ENCODE data around the gene COA6. TPM values are rescaled to one million over a fixed set of nuclear protein-coding genes. Genes with fewer than 3 reads are reported as not detected.

Gene COA6, protein sequence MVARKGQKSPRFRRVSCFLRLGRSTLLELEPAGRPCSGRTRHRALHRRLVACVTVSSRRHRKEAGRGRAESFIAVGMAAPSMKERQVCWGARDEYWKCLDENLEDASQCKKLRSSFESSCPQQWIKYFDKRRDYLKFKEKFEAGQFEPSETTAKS
- 67.7 and 68.3 TPM in 2 replicates for total RNA-seq

DNA sequence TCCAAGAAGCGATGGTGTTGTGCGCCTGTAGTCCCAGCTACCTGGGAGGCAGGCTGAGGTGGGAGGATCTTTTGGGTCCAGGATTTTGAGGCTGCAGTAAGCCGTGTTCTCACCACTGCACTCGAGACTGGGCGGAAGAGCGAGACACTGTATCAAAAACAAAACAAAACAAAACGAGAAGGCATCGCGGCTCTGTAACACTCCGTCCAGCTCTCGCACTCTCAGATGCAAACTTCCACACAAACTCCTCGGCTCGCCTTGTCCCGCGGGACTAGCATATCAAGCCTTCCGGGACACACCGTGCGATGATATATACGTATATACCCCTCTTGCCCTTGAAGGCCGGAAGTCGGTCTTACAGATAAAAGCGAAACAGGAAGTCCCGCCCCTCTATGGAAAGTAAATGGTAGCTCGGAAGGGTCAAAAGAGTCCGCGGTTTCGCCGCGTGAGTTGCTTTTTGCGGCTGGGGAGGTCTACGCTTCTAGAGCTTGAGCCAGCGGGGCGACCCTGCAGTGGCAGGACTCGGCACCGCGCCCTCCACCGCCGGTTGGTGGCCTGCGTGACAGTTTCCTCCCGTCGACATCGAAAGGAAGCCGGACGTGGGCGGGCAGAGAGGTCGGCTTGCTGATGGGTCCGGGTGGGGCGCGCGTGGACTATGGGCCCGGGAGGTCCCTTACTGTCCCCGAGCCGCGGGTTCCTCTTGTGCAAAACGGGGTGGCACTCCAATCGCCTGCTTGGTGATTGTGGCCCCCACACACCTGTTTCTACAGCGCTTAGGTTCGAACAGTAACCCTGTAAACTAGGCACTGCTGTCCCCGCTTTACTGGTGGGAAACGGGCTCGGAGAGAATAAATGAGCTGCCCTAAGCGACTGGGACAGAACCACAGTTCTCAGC is at the start of gene COA6:
Gene COA6 (plus strand): TSS at position 393 of the 895 bp plus-strand sequence. CDS start 11 bp downstream, at position 404.
- peaks cover 40% of the 10 kb centered on the region for H3K36me3 Mint-ChIP-seq (ENCODE audit: low read depth)
- DNase-seq: peak; percentile 96

DNA sequence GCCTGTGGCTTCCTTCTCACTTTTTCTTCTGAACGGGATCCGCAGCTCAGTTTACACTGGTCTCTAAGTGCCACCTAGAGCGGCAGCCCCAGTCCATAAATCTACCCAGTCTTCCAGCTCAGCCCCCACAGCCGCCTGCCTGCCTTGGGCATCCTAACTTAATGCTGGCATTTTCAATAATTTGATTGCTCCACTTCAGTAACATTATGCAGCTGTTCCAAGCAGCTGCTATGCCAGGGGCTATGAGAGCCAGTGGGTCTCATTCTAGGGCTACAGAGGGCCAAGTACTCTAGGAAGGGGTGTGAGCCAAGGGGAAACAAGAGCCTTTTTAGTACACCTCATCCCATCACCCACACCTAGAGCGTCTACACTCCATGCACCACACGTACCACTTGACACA is 48.4 kb upstream of the COA6 start:
- H3K27me3 Mint-ChIP-seq: peaks cover 14% of the 10 kb centered on the region
- H3K27ac Mint-ChIP-seq: no peak overlapping the region
- intact Hi-C loops (cut with micrococcal nuclease): loop anchor here (5.0 kb wide), 1 partner anchor 173 kb away; no protein-coding TSS in a partner anchor
- DNase-seq: no peak
- H3K4me3 Mint-ChIP-seq: no peak overlapping the region
- H3K9me3 Mint-ChIP-seq: no peaks in the 10 kb centered on the region
- H3K4me1 Mint-ChIP-seq: peaks cover 22% of the 10 kb centered on the region
- H3K36me3 Mint-ChIP-seq (ENCODE audit: low read depth): peaks cover 2% of the 10 kb centered on the region

More for the DNA sequence above, at the start of gene COA6:
- peaks cover 2% of the 10 kb centered on the region for H3K27me3 Mint-ChIP-seq
- peaks cover 47% of the 10 kb centered on the region for H3K4me1 Mint-ChIP-seq
- intact Hi-C loops (cut with micrococcal nuclease): loop anchor here (1.0 to 5.0 kb wide), 6 partner anchors 16 to 954 kb away; partner anchors contain the start of genes ARID4B and GGPS1
- no peaks in the 10 kb centered on the region for H3K9me3 Mint-ChIP-seq
- peak within 1 kb of the TSS; percentile 95 for H3K4me3 Mint-ChIP-seq
- H3K27ac Mint-ChIP-seq: peak within 1 kb of the TSS; percentile 100

DNA sequence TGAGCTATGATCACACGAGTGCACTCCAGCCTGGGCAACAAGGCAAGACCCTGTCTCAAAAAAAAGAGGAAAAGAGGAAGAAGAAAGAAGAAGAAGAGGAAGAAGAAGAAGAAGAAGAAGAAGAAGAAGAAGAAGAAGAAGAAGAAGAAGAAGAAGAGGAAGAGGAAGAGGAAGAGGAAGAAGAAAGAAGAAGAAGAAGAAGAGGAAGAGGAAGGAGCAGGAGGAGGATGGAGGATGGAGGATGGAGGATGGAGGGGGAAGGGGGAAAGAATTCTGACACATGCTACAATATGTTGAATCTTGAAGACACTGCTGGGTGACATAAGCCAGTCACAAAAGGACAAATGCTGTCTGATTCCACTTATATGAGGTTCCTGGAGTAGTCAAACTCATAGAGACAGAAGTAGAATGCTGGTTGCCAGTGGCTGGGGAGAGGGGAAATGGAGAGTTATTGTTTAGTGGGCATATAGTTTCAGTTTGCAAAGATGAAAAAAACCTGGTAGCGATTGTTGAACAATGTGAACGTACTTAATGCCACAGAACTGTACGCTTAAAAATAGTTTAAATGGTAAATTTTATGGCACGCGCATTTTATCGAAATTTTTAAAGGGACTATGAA is 47.3 kb upstream of the COA6 start:
- H3K4me1 Mint-ChIP-seq: peaks cover 22% of the 10 kb centered on the region
- no peak for DNase-seq
- H3K9me3 Mint-ChIP-seq: no peaks in the 10 kb centered on the region
- peak overlapping the region; percentile 74 for H3K27ac Mint-ChIP-seq
- H3K36me3 Mint-ChIP-seq (ENCODE audit: low read depth): peaks cover 2% of the 10 kb centered on the region
- intact Hi-C loops (cut with micrococcal nuclease): loop anchor here (1.0 to 5.0 kb wide), 3 partner anchors 47 to 212 kb away; partner anchors contain the start of gene COA6
- peak overlapping the region; percentile 84 for H3K4me3 Mint-ChIP-seq
- peaks cover 15% of the 10 kb centered on the region for H3K27me3 Mint-ChIP-seq

DNA sequence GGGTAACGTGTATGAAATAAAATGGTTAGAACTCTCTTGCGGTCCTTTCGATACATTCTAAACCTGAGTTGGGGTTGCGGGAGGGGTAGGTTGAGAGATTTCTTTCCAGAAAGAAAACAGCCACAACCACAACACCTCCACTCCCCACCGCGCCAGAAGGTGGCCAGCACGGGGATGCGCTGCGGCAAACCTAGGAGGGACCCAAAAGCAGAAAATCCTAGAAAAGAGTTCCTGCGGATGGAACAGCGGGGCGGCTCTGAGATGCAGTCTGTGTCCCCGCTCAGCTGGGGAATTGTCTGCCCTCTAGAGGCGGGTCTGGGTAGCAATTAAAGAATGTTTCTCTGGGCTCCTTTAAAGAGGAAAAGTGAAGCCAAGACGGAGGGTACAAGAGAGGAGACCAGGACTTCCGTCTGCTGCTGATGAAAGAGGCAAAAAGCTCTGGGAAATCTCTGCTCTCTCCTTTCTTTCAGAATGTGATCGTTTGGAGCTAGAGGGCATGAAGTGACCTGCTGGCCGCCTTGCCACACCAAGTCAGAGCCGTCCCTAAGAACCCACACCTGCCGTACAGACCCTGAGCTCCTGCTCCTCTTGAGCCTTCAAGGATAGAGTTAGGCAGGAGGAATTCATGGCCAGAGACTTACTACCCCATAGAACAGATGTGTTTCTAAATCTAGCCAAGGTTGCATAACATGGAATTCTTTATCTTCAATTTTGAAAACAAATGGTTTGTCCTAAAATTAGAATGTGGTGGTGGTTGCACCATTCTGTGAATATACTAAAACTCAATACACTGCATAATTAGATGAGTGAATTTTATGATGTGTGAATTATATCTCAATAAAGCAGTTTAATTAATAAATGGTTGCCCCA is 46.5 kb upstream of the COA6 start:
- Mint-ChIP-seq H3K36me3 (ENCODE audit: low read depth) (peaks cover 2% of the 10 kb centered on the region), H3K27me3 (peaks cover 22% of the 10 kb centered on the region), H3K9me3 (no peaks in the 10 kb centered on the region), H3K4me1 (peaks cover 22% of the 10 kb centered on the region), H3K27ac (peak overlapping the region; percentile 74), H3K4me3 (peak overlapping the region; percentile 84)
- intact Hi-C loops (cut with micrococcal nuclease): loop anchor here (1.0 to 5.0 kb wide), 3 partner anchors 46 to 212 kb away; partner anchors contain the start of gene COA6
- DNase-seq: peak; percentile 91

DNA sequence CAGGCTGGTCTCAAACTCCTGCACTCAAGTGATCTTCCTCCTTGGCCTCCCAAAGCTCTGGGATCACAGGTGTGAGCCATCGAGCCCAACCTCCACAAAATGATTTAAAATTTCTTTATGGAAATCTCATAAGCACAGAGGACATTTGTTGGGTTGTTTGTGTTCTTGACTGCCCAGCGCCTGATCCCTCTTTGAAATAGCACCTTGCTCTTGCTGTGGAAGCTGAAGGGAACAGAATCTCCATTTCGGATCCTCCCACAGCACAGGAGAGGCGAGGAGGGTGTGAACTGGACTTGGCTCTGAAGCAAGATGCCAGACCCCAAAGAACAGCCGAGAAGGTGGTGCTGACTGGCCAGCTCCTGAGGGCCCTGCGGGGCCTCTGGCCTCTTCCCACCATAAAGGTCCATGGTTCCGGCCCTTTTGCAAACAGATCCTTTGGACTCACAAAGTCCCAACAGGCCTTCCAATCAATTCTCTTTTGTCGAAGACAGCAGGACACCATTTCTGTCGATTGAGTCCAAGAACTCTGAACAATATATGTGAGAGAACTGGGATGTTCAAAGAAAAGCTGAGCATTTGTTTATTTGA is 45.6 kb upstream of the COA6 start:
- peaks cover 2% of the 10 kb centered on the region for H3K36me3 Mint-ChIP-seq (ENCODE audit: low read depth)
- no peak overlapping the region for H3K27ac Mint-ChIP-seq
- no peak overlapping the region for H3K4me3 Mint-ChIP-seq
- intact Hi-C loops (cut with micrococcal nuclease): loop anchor here (2.0 to 5.0 kb wide), 2 partner anchors 45 to 175 kb away; partner anchors contain the start of gene COA6
- H3K4me1 Mint-ChIP-seq: peaks cover 22% of the 10 kb centered on the region
- DNase-seq: peak; percentile 46
- no peaks in the 10 kb centered on the region for H3K9me3 Mint-ChIP-seq
- H3K27me3 Mint-ChIP-seq: peaks cover 30% of the 10 kb centered on the region

DNA sequence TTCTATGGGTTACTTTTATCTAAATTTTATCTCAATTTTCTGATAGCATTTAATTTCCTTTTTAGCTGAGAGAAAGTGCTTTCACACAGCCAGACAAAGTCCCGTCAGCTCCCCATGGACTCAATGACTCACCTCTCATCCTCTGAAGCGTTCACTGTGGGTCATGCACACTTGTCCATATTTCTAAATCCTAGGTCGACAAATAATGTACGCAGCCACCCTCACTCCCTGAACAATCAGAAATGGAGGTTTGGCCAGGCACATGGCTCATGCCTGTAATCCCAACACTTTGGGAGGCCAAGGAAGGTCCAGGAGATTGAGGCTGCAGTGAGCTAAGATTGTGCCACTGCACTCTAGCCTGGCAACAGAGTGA is 42.4 kb upstream of the COA6 start:
- Mint-ChIP-seq H3K36me3 (ENCODE audit: low read depth) (peaks cover 2% of the 10 kb centered on the region), H3K27ac (no peak overlapping the region), H3K4me3 (no peak overlapping the region), H3K27me3 (peaks cover 29% of the 10 kb centered on the region), H3K4me1 (peaks cover 11% of the 10 kb centered on the region), H3K9me3 (no peaks in the 10 kb centered on the region)
- intact Hi-C loops (cut with micrococcal nuclease): no loop called here
- DNase-seq: peak; percentile 43

DNA sequence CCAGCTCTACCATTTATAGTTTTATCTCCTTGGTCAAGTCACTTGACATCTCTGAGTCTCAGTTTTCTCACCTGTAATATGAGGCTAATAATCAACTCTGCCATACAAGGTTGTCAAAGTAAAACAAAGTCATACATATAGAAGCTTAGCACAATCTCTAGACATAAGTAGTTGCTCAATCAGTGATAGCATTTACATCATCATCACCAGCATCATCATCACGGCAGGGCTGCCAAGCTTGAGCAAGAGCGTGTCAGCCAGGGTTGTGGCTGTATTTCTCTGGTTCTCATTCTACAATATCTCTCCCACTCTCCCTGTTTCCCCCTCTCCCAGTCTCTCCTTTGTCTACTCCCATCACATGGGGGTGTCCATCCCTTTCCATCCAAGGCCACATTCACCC is 41.7 kb upstream of the COA6 start:
- Mint-ChIP-seq H3K4me3 (no peak overlapping the region), H3K27ac (no peak overlapping the region)

DNA sequence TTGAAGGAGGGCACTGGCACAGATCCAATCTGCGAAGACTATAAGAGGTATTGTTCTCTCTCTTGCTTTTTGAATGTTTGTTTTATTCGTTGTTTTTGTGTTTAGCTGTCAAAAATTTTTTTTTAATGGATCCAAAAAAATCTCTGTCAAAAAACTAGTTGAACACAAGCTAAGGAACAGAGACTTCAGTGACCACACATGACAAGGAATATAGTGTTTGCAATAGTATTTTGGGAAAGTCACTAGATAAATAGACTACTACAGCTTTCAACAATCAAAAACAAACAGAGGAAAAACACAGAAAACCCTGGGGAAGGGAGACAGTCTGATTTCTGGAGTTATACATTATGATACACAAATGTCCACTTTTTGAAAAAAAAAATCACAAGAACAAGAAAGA is 36.9 kb upstream of the COA6 start:
- Mint-ChIP-seq H3K36me3 (ENCODE audit: low read depth) (no peaks in the 10 kb centered on the region), H3K27ac (no peak overlapping the region), H3K27me3 (peaks cover 56% of the 10 kb centered on the region), H3K4me1 (no peaks in the 10 kb centered on the region), H3K9me3 (peaks cover 10% of the 10 kb centered on the region), H3K4me3 (no peak overlapping the region)
- intact Hi-C loops (cut with micrococcal nuclease): no loop called here
- no peak for DNase-seq

More for the DNA sequence above, 41.7 kb upstream of the COA6 start:
- Mint-ChIP-seq H3K9me3 (peaks cover 2% of the 10 kb centered on the region), H3K36me3 (ENCODE audit: low read depth) (no peaks in the 10 kb centered on the region), H3K4me1 (peaks cover 4% of the 10 kb centered on the region), H3K27me3 (peaks cover 32% of the 10 kb centered on the region)
- DNase-seq: peak; percentile 37
- intact Hi-C loops (cut with micrococcal nuclease): no loop called here

DNA sequence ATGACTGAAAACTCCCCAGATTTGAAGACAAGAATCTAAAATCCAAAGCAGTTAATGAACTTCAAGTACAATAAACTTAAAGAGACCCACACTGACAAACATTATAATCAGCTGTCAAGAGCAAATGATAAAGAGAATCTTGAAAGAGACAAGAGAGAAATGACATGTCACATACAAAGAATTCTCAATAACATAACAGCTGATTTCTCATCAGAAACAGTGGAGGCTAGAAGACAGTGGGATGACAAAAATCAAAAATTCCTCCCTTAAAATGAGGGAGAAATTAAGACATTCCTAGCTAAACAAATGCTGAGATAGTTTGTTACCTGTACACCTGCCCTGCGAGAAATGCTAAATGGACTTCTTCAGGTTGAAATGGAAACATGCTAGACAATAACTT is 36.0 kb upstream of the COA6 start:
- Mint-ChIP-seq H3K4me3 (no peak overlapping the region), H3K9me3 (peaks cover 10% of the 10 kb centered on the region), H3K4me1 (no peaks in the 10 kb centered on the region), H3K36me3 (ENCODE audit: low read depth) (no peaks in the 10 kb centered on the region), H3K27me3 (peaks cover 51% of the 10 kb centered on the region), H3K27ac (no peak overlapping the region)
- no peak for DNase-seq
- intact Hi-C loops (cut with micrococcal nuclease): no loop called here

DNA sequence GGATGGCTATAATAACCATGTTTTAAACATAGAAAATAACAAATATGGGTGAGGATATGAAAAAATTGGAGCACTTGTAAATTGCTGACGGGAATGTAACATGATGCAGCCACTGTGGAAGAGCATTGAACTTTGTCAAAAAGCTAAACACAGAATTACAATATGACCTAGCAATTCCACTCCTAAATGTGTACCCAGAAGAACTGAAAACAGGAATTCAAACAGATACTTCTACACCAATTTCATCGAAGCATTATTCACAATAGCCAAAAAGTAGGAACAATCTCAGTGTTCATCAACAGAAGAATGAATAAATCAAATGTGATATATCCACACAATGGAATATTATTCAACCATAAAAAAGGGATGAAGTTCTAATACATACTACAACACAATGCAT is 32.7 kb upstream of the COA6 start:
- H3K27me3 Mint-ChIP-seq: peaks cover 44% of the 10 kb centered on the region
- no peak overlapping the region for H3K27ac Mint-ChIP-seq
- DNase-seq: no peak
- no peaks in the 10 kb centered on the region for H3K4me1 Mint-ChIP-seq
- no peaks in the 10 kb centered on the region for H3K36me3 Mint-ChIP-seq (ENCODE audit: low read depth)
- intact Hi-C loops (cut with micrococcal nuclease): no loop called here
- no peak overlapping the region for H3K4me3 Mint-ChIP-seq
- H3K9me3 Mint-ChIP-seq: peaks cover 10% of the 10 kb centered on the region

DNA sequence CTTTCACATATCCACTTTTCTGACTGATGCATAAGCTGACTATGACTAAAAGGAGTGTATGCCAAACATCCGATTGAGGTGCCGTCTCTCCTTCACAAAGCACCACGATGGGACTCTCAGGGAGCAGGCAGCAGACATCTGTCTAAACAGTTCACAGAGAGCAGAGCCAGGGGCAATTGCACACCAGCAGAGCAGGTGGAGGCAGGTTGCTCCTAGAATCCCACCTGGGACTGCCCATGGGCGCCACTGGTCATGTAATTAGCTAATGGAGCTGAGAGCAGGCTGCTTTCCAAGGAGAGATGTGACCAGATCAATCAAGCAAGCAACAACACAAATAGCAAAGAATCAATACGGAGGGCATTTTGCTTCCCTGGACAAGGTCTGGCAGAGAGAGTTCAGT is 30.5 kb upstream of the COA6 start:
- H3K27me3 Mint-ChIP-seq: peaks cover 28% of the 10 kb centered on the region
- H3K9me3 Mint-ChIP-seq: no peaks in the 10 kb centered on the region
- no peaks in the 10 kb centered on the region for H3K36me3 Mint-ChIP-seq (ENCODE audit: low read depth)
- no peaks in the 10 kb centered on the region for H3K4me1 Mint-ChIP-seq
- intact Hi-C loops (cut with micrococcal nuclease): no loop called here
- DNase-seq: peak; percentile 53
- no peak overlapping the region for H3K27ac Mint-ChIP-seq
- H3K4me3 Mint-ChIP-seq: no peak overlapping the region

DNA sequence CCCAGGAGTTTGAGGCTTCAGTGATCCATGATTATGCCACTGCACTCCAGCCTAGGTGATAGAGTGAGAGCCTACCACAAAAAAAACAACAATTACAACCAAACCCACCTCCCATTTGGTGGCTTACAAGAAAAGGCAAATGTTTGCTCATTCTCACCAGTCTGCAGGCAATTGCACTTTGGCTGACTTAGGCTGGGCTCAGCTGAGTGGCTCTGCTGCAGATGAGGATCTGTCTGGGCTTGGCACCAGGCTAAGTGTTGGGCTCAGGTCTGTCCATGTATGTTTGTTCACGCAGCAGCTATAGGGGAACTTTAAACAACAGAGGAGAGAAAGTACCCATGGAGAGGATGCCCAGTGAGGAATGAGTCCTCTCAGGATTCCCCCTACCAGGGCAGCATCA is 28.0 kb upstream of the COA6 start:
- Mint-ChIP-seq H3K9me3 (no peaks in the 10 kb centered on the region), H3K4me1 (no peaks in the 10 kb centered on the region), H3K27ac (no peak overlapping the region), H3K27me3 (peaks cover 22% of the 10 kb centered on the region), H3K36me3 (ENCODE audit: low read depth) (no peaks in the 10 kb centered on the region), H3K4me3 (no peak overlapping the region)
- peak; percentile 30 for DNase-seq
- intact Hi-C loops (cut with micrococcal nuclease): no loop called here

DNA sequence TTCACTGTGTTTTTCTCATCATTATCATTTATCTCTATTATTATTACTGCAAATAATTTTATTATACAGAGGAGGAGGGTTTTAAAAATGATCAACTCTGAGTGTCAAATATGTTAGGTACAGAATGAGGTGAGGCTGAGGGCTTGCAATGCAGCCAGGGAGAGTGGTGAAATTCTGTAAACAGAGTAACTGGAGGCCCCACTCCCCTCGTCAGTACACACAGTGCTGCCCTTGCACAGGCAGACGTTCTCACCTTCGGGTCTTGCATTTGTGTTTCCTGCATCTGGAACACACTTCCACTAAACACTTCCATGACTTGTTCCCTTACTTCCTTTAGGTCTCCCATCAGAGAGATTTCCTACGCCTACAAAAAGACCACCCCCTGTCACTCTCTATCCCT is 24.3 kb upstream of the COA6 start:
- no peaks in the 10 kb centered on the region for H3K36me3 Mint-ChIP-seq (ENCODE audit: low read depth)
- peaks cover 5% of the 10 kb centered on the region for H3K9me3 Mint-ChIP-seq
- peaks cover 31% of the 10 kb centered on the region for H3K27me3 Mint-ChIP-seq
- no peak overlapping the region for H3K27ac Mint-ChIP-seq
- DNase-seq: no peak
- no peaks in the 10 kb centered on the region for H3K4me1 Mint-ChIP-seq
- H3K4me3 Mint-ChIP-seq: no peak overlapping the region
- intact Hi-C loops (cut with micrococcal nuclease): no loop called here
